Mesenchymal stem cell (in vitro differentiated cells and primary cell): Measurements from ENCODE around the gene PPP4C.

Experiments used
- DNase-seq: peaks from one replicate; pipeline ENCODE4 v3.0.0-alpha.2; 2013
- H2AFZ ChIP-seq: one replicate; pipeline ENCODE4 v1.6.1; 2013; ENCODE audit warnings: low read depth, mild to moderate bottlenecking, control low read depth, inconsistent platforms, low read length, moderate library complexity
- H2AK5ac ChIP-seq: 2 replicates; pipeline ENCODE4 v1.6.1; 2013; ENCODE audit warnings: low read length, moderate library complexity, mild to moderate bottlenecking, inconsistent platforms; ENCODE audit not compliant: severe bottlenecking
- H2BK120ac ChIP-seq: one replicate; pipeline ENCODE4 v1.6.1; 2013; ENCODE audit warnings: low read depth, mild to moderate bottlenecking, inconsistent platforms, low read length, moderate library complexity
- H2BK12ac ChIP-seq, 2 experiments: one replicate each; pipeline ENCODE4 v1.6.1; 2013; ENCODE audit warnings: inconsistent platforms in 2 of 2, low read length in 2 of 2, mild to moderate bottlenecking in 2 of 2, moderate library complexity in 2 of 2, control low read depth in 1 of 2
- H2BK15ac ChIP-seq: one replicate; pipeline ENCODE4 v1.6.1; 2013; ENCODE audit warnings: mild to moderate bottlenecking, low read depth, inconsistent platforms; ENCODE audit not compliant: poor library complexity, severe bottlenecking
- H2BK5ac ChIP-seq: 2 replicates; pipeline ENCODE4 v1.6.1; 2013; ENCODE audit warnings: low read depth, mild to moderate bottlenecking, low read length, control low read depth, inconsistent platforms; ENCODE audit not compliant: poor library complexity, severe bottlenecking
- H3K14ac ChIP-seq, 2 experiments: one replicate each; pipeline ENCODE4 v1.6.1; 2013; ENCODE audit warnings: inconsistent platforms in 2 of 2, low read length in 2 of 2, control low read depth in 1 of 2, mild to moderate bottlenecking in 1 of 2, moderate library complexity in 1 of 2
- H3K18ac ChIP-seq, 2 experiments: one replicate each; pipeline ENCODE4 v1.6.1; 2013; ENCODE audit warnings: inconsistent platforms in 2 of 2, low read length in 2 of 2, control low read depth in 1 of 2, low read depth in 1 of 2, mild to moderate bottlenecking in 1 of 2
- H3K23ac ChIP-seq, 2 experiments: one replicate each; pipeline ENCODE4 v1.6.1; 2013; ENCODE audit warnings: inconsistent platforms in 2 of 2, low read length in 2 of 2, mild to moderate bottlenecking in 2 of 2, moderate library complexity in 2 of 2, control low read depth in 1 of 2
- H3K27ac ChIP-seq: 2 replicates; pipeline ENCODE4 v1.5.1; 2013; ENCODE audit warnings: mild to moderate bottlenecking, moderate library complexity, low read length, control low read depth, inconsistent platforms; ENCODE audit not compliant: poor library complexity, severe bottlenecking
- H3K27me3 ChIP-seq, 2 experiments: 2 replicates each; pipeline versions ENCODE4 v1.6.1 to v1.7.0; 2013; ENCODE audit warnings: low read length in 2 of 2, mild to moderate bottlenecking in 2 of 2, moderate library complexity in 2 of 2, control low read depth in 1 of 2, inconsistent platforms in 1 of 2; ENCODE audit not compliant: control insufficient read depth in 1 of 2, insufficient read depth in 1 of 2
- H3K36me3 ChIP-seq, 2 experiments: 2 replicates each; pipeline versions ENCODE4 v1.6.1 to v1.7.0; 2013; ENCODE audit warnings: low read length in 2 of 2, control low read depth in 1 of 2, inconsistent platforms in 1 of 2, low read depth in 1 of 2, mild to moderate bottlenecking in 1 of 2; ENCODE audit not compliant: insufficient read depth in 2 of 2, control insufficient read depth in 1 of 2
- H3K4ac ChIP-seq, 2 experiments: one replicate each; pipeline ENCODE4 v1.6.1; 2013; ENCODE audit warnings: inconsistent platforms in 2 of 2, low read length in 2 of 2, mild to moderate bottlenecking in 2 of 2, moderate library complexity in 2 of 2, control low read depth in 1 of 2, low read depth in 1 of 2
- H3K4me1 ChIP-seq: 2 replicates; pipeline ENCODE4 v1.6.1; 2013; ENCODE audit warnings: low read depth, low read length, control low read depth; ENCODE audit not compliant: control insufficient read depth, insufficient read depth
- H3K4me2 ChIP-seq: 2 replicates; pipeline ENCODE4 v1.6.1; 2013; ENCODE audit warnings: low read length, mild to moderate bottlenecking, inconsistent platforms; ENCODE audit not compliant: poor library complexity, severe bottlenecking
- H3K4me3 ChIP-seq, 2 experiments: 2 replicates each; pipeline versions ENCODE4 v1.5.1 to v1.7.0; 2013; ENCODE audit warnings: low read length in 2 of 2, mild to moderate bottlenecking in 2 of 2, control low read depth in 1 of 2, low read depth in 1 of 2; ENCODE audit not compliant: insufficient read depth in 1 of 2
- H3K79me1 ChIP-seq: replicated peaks from 2 replicates; pipeline ENCODE4 v1.6.1; 2013; ENCODE audit warnings: mild to moderate bottlenecking, control low read depth, low read length, inconsistent platforms; ENCODE audit not compliant: poor library complexity, severe bottlenecking
- H3K9ac ChIP-seq: 2 replicates; pipeline ENCODE4 v1.7.0; 2013; ENCODE audit warnings: mild to moderate bottlenecking, low read length, moderate library complexity
- H3K9me3 ChIP-seq: 2 replicates; pipeline ENCODE4 v1.7.0; 2013; ENCODE audit warnings: mild to moderate bottlenecking, low read length; ENCODE audit not compliant: control insufficient read depth
- H4K8ac ChIP-seq: one replicate; pipeline ENCODE4 v1.6.1; 2013; ENCODE audit warnings: inconsistent platforms, mild to moderate bottlenecking, low read length, moderate library complexity
- H4K91ac ChIP-seq: one replicate; pipeline ENCODE4 v1.6.1; 2013; ENCODE audit warnings: mild to moderate bottlenecking, low read length, inconsistent platforms
- WGBS: methylation state at CpG from one replicate; pipeline ENCODE4 v1.1.7; 2013; ENCODE audit warnings: mixed read lengths; 5-methylcytosine and 5-hydroxymethylcytosine counted together

PPP4C gene

GRCh38 chr16:30028438-30029076 lies 47.2 kb upstream of the PPP4C start:
- no peak overlapping the region for H3K4me3 ChIP-seq
- no peak overlapping the region for H4K91ac ChIP-seq
- no peak overlapping the region for H3K4ac ChIP-seq
- no peak overlapping the region for H2BK15ac ChIP-seq
- H2BK12ac ChIP-seq: no peak overlapping the region
- H4K8ac ChIP-seq: no peak overlapping the region
- no peak overlapping the region for H3K4me2 ChIP-seq
- H3K27ac ChIP-seq: no peak overlapping the region
- H3K9ac ChIP-seq: no peak overlapping the region
- H2BK5ac ChIP-seq: no peak overlapping the region
- DNase-seq: peak; percentile 25
- H2AFZ ChIP-seq: no peak overlapping the region
- no peaks in the 10 kb centered on the region for H3K79me1 ChIP-seq
- no peak overlapping the region for H3K14ac ChIP-seq
- H3K9me3 ChIP-seq: no peaks in the 10 kb centered on the region
- H2BK120ac ChIP-seq: no peak overlapping the region
- H3K18ac ChIP-seq: no peak overlapping the region
- no peak overlapping the region for H3K23ac ChIP-seq
- H2AK5ac ChIP-seq: no peak overlapping the region
- H3K27me3 ChIP-seq: peaks cover 84 to 85% of the 10 kb centered on the region in 2 experiments
- 23% methylated on average over 18 of the region's 18 CpGs for WGBS
- no peaks in the 10 kb centered on the region for H3K36me3 ChIP-seq
- H3K4me1 ChIP-seq: peaks cover 12% of the 10 kb centered on the region

GRCh38 chr16:30030011-30030685 lies 45.6 kb upstream of the PPP4C start:
- Histone ChIP-seq H3K27me3 (peaks cover 79 to 82% of the 10 kb centered on the region in 2 experiments), H3K9ac (no peak overlapping the region), H3K18ac (no peak overlapping the region), H2AFZ (no peak overlapping the region), H2BK15ac (no peak overlapping the region), H3K36me3 (no peaks in the 10 kb centered on the region), H3K4me2 (no peak overlapping the region), H2BK120ac (no peak overlapping the region), H2BK12ac (no peak overlapping the region), H3K79me1 (no peaks in the 10 kb centered on the region), H3K4ac (no peak overlapping the region), H3K9me3 (no peaks in the 10 kb centered on the region), H2BK5ac (no peak overlapping the region), H2AK5ac (no peak overlapping the region), H4K8ac (no peak overlapping the region), H3K4me3 (no peak overlapping the region), H3K27ac (no peak overlapping the region), H3K14ac (no peak overlapping the region), H4K91ac (no peak overlapping the region), H3K4me1 (peaks cover 12% of the 10 kb centered on the region), H3K23ac (no peak overlapping the region)
- WGBS: 37% methylated on average over 23 of the region's 23 CpGs
- DNase-seq: no peak

GRCh38 chr16:30030841-30031413 lies 44.9 kb upstream of the PPP4C start, which contains the start of gene TLCD3B:
Gene TLCD3B (minus strand): TSS chr16:30031271. CDS start chr16:30030527, 744 bp downstream.
- no peak within 1 kb of the TSS for H2AFZ ChIP-seq
- no peak within 1 kb of the TSS for H2BK12ac ChIP-seq
- no peaks in the 10 kb centered on the region for H3K36me3 ChIP-seq
- no peak within 1 kb of the TSS for H3K9ac ChIP-seq
- no peak within 1 kb of the TSS for H2BK15ac ChIP-seq
- no peak within 1 kb of the TSS for H2AK5ac ChIP-seq
- H3K79me1 ChIP-seq: no peaks in the 10 kb centered on the region
- no peak within 1 kb of the TSS for H4K91ac ChIP-seq
- H3K9me3 ChIP-seq: no peaks in the 10 kb centered on the region
- no peak within 1 kb of the TSS for H3K27ac ChIP-seq
- H3K4ac ChIP-seq: no peak within 1 kb of the TSS
- H3K14ac ChIP-seq: no peak within 1 kb of the TSS
- 4% methylated on average over 14 of the region's 27 CpGs for WGBS
- peak within 1 kb of the TSS; percentile 60 for H3K4me2 ChIP-seq
- no peak within 1 kb of the TSS for H3K18ac ChIP-seq
- peak within 1 kb of the TSS in 1 of 2 experiments; percentile 21 for H3K4me3 ChIP-seq
- no peak within 1 kb of the TSS for H3K23ac ChIP-seq
- no peak within 1 kb of the TSS for H2BK5ac ChIP-seq
- peaks cover 76 to 79% of the 10 kb centered on the region in 2 experiments for H3K27me3 ChIP-seq
- no peak for DNase-seq
- no peak within 1 kb of the TSS for H4K8ac ChIP-seq
- H3K4me1 ChIP-seq: peaks cover 10% of the 10 kb centered on the region
- peak within 1 kb of the TSS; percentile 55 for H2BK120ac ChIP-seq

- no peak for DNase-seq
- Histone ChIP-seq H2BK15ac (no peak overlapping the region), H3K9me3 (no peaks in the 10 kb centered on the region), H3K4me3 (no peak overlapping the region), H2AK5ac (no peak overlapping the region), H3K4ac (no peak overlapping the region), H3K4me2 (no peak overlapping the region), H3K27ac (no peak overlapping the region), H3K27me3 (peaks cover 76 to 79% of the 10 kb centered on the region in 2 experiments), H3K9ac (no peak overlapping the region), H3K23ac (no peak overlapping the region), H4K8ac (no peak overlapping the region), H3K36me3 (no peaks in the 10 kb centered on the region), H3K18ac (no peak overlapping the region), H2AFZ (no peak overlapping the region), H2BK5ac (no peak overlapping the region), H2BK12ac (no peak overlapping the region), H4K91ac (no peak overlapping the region), H3K4me1 (peaks cover 10% of the 10 kb centered on the region), H2BK120ac (peak overlapping the region; percentile 55), H3K79me1 (no peaks in the 10 kb centered on the region), H3K14ac (no peak overlapping the region)
- WGBS: 39% methylated on average over 7 of the region's 11 CpGs
These were observed 44.3 kb upstream of the PPP4C start for GRCh38 chr16:30031477-30031918.
